ENCODE data around the gene OTC. TPM values are rescaled to one million over a fixed set of nuclear protein-coding genes. Genes with fewer than 3 reads are reported as not detected.

OTC gene
- total RNA-seq, 1 donor from 2014 or later: 0.32 TPM

GRCh38 chrX:38341442-38341841 is 11.0 kb upstream of the OTC start:
- Histone ChIP-seq H3K27ac (no peak overlapping the region), H3K4me3 (no peak overlapping the region), H3K4me1 (no peaks in the 10 kb centered on the region), H3K9me3 (no peaks in the 10 kb centered on the region), H3K36me3 (no peaks in the 10 kb centered on the region), H3K27me3 (no peaks in the 10 kb centered on the region)
- intact Hi-C loops (cut with DNase I): no loop called here
- TF ChIP-seq CTCF (IDR thresholded peaks at IDR 0.05): no peak
- DNase-seq (ENCODE audit: low spot score in 2 of 2): no peak

- no peaks in the 10 kb centered on the region for H3K9me3 ChIP-seq
- H3K4me1 ChIP-seq: no peaks in the 10 kb centered on the region
- no peak for DNase-seq (ENCODE audit: low spot score in 2 of 2)
- no peak for TF ChIP-seq CTCF (IDR thresholded peaks at IDR 0.05)
- intact Hi-C loops (cut with DNase I): no loop called here
- H3K27me3 ChIP-seq: no peaks in the 10 kb centered on the region
- H3K4me3 ChIP-seq: no peak overlapping the region
- H3K27ac ChIP-seq: no peak overlapping the region
- no peaks in the 10 kb centered on the region for H3K36me3 ChIP-seq
These were observed 9.3 kb upstream of the OTC start for GRCh38 chrX:38342853-38343778.

- H3K27ac ChIP-seq: no peak overlapping the region
- intact Hi-C loops (cut with DNase I): no loop called here
- no peak overlapping the region for H3K4me3 ChIP-seq
- H3K27me3 ChIP-seq: no peaks in the 10 kb centered on the region
- H3K9me3 ChIP-seq: no peaks in the 10 kb centered on the region
- no peak for DNase-seq (ENCODE audit: low spot score in 2 of 2)
- TF ChIP-seq CTCF (IDR thresholded peaks at IDR 0.05): no peak
- H3K36me3 ChIP-seq: no peaks in the 10 kb centered on the region
- H3K4me1 ChIP-seq: no peaks in the 10 kb centered on the region
These were observed 6.3 kb upstream of the OTC start for GRCh38 chrX:38346150-38346549.

- H3K9me3 ChIP-seq: no peaks in the 10 kb centered on the region
- TF ChIP-seq CTCF (IDR thresholded peaks at IDR 0.05): no peak
These were observed 5.3 kb upstream of the OTC start for GRCh38 chrX:38347136-38347535.

GRCh38 chrX:38351346-38351745 is 1.1 kb upstream of the OTC start:
- TF ChIP-seq CTCF (IDR thresholded peaks at IDR 0.05): no peak
- H3K9me3 ChIP-seq: no peaks in the 10 kb centered on the region
- intact Hi-C loops (cut with DNase I): no loop called here
- H3K36me3 ChIP-seq: no peaks in the 10 kb centered on the region
- no peak for DNase-seq (ENCODE audit: low spot score in 2 of 2)
- H3K27me3 ChIP-seq: no peaks in the 10 kb centered on the region
- no peak overlapping the region for H3K27ac ChIP-seq
- H3K4me3 ChIP-seq: no peak overlapping the region
- no peaks in the 10 kb centered on the region for H3K4me1 ChIP-seq

More at GRCh38 chrX:38347136-38347535, 5.3 kb upstream of the OTC start:
- Histone ChIP-seq H3K27me3 (no peaks in the 10 kb centered on the region), H3K27ac (no peak overlapping the region), H3K4me3 (no peak overlapping the region), H3K4me1 (no peaks in the 10 kb centered on the region), H3K36me3 (no peaks in the 10 kb centered on the region)
- intact Hi-C loops (cut with DNase I): no loop called here
- no peak for DNase-seq (ENCODE audit: low spot score in 2 of 2)

Measured in ascending aorta (tissue), 2 donors.